SK-MEL-5 (cell line): ENCODE results near the gene RAB38. TPM values are rescaled to one million over a fixed set of nuclear protein-coding genes. Genes with fewer than 3 reads are reported as not detected.
A peak's percentile ranks its signal among the peaks of the same experiment; 100 is the strongest.

ENCODE experiments used
- DNase-seq: peaks from one replicate; pipeline ENCODE4 v3.0.0-alpha.2; 2016; ENCODE audit warnings: low read depth, low spot score
- in situ Hi-C: cut with HindIII; loops from 2 replicates; pipeline ENCODE4 v1.10.0; 2016; ENCODE audit warnings: low sequenced_read_pairs, high pct_unique_total_duplicates, low pct_unique_long_range_greater_than_20kb
- polyA plus RNA-seq, 2 experiments: library from polyadenylated mRNA; depleted of rRNA; stranded (reverse); fragments of >200 nt; gene quantifications; 2 replicates each; pipeline ENCODE4 v1.2.3, GENCODE V29; 2015
- total RNA-seq: library from RNA; depleted of rRNA; stranded (reverse); fragments of >200 nt; shearing (Covaris generic); gene quantifications from 2 replicates; pipeline ENCODE4 v1.2.3, GENCODE V29; 2014; rRNA removed

Gene RAB38
- 376 TPM in 2 replicates for total RNA-seq
- 138 and 163 TPM in 2 replicates for polyA plus RNA-seq (2015; cell fraction: cytosol; rRNA removed)
- 35.2 and 36.9 TPM in 2 replicates for polyA plus RNA-seq (2015; cell fraction: nucleus; rRNA removed)

- in situ Hi-C loops, result no loop called here
- peak; percentile 92 for DNase-seq
Observed at GRCh38 chr11:88174709-88175568, at the start of gene RAB38. RAB38 (minus strand) TSS chr11:88175443; CDS start chr11:88175384, 59 bp downstream.

GRCh38 chr11:88213406-88213805 lies 38.2 kb upstream of the RAB38 start:
- DNase-seq, result no peak
- in situ Hi-C loops, result no loop called here

DNA sequence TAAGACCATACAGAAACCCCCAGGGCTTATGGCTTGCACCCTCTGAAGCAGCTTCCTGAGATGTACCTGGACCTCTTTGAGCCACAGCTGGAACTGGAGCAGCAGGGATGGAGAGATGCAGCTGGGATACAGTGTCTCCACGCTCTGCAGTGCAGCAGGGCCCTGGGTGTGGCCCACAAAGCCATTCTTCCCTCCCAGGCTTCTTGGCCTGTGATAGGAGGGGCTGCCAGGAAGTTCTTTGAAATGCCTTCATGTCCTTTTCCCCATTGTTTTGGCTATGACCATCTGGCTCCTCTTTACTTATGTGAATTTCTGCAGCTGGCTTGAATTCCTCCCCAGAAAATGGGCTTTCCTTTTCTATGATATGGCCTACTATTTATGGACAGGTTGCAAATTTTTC lies 37.1 kb upstream of the RAB38 start:
- in situ Hi-C loops, result no loop called here
- no peak for DNase-seq

DNA sequence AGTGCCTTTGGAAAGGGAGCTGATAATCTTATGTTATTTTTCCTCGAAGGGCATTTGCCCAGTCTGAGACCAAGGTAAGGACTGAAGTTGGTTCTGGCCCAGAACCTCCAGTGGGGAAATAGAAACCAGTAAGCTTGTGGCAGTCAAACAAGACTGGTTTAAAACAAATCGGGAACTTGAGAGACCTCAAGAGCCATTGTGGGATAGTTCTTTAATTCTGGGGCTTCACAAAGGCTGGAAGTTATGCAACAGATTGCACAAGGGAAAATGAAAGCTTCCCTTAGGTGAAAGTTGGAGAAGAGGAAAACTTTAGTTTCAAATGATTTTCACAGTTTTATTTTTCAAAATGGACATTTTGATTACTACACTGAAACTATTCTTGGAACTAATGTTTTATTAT lies 33.5 kb upstream of the RAB38 start:
- no peak for DNase-seq
- in situ Hi-C loops, result no loop called here

- peak; percentile 49 for DNase-seq
- in situ Hi-C loops, result no loop called here
Observed at GRCh38 chr11:88206751-88207150, 31.5 kb upstream of the RAB38 start.

GRCh38 chr11:88204353-88204752 lies 29.1 kb upstream of the RAB38 start:
- no peak for DNase-seq
- in situ Hi-C loops, result no loop called here

DNA sequence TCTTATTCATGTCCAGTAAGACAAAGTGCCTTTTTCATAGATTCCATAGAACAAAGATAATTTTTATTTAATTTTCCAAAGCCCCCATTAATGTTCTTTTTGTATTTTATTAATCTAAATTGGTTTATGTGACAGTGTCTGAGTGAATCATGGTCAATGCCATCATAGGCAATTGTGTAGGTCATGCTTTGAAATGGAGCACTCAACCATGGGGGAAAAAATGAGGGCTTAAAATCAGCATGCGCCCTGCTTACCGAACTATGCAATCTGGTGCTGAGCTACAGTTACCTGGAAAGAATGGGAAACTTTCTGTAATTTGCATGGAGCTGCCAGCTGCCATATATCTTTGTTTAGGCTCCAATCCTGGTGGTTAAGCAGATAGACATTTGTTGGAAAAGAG lies 28.4 kb upstream of the RAB38 start:
- in situ Hi-C loops, result no loop called here
- no peak for DNase-seq

DNA sequence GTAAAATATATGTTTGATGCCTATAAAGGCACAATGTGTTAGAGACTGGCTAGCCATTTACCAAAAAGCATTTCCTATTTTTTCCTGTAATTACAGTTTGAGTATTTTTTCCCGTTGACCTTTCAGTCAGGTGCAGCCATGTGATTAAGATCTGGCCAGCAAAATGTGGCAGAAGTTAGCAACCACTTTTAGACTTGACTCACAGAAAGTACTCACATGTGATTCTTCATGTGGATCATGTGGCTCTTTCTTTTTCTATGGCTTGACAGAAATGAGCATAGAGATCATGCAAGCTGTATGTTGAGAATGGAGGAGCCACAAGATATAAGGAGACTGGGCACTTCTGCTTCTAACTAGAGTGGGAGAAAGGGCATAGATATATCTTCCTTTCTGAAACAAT lies 27.3 kb upstream of the RAB38 start:
- DNase-seq, result peak; percentile 86
- in situ Hi-C loops, result no loop called here

GRCh38 chr11:88196393-88196792 lies 21.1 kb upstream of the RAB38 start:
- in situ Hi-C loops, result no loop called here
- no peak for DNase-seq

DNA sequence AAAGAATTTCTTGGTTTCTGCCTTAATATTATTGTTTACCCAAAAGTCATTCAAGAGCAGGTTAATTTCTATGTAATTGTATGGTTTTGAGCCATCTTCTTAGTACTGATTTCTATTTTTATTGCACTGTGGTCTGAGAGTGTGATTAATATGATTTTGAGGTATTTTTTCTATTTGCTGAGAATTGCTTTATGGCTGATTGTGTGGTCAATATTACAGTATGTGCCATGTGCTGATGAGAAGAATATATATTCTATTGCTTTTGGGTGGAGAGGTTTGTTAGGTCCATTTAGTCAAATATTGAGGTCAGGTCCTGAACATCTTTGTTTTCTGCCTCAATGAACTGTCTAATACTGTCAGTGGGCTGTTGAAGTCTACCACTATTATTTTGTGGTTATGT lies 20.7 kb upstream of the RAB38 start:
- in situ Hi-C loops, result no loop called here

GRCh38 chr11:88194990-88195389 lies 19.7 kb upstream of the RAB38 start:
- no peak for DNase-seq
- in situ Hi-C loops, result no loop called here

More for the DNA sequence above, 20.7 kb upstream of the RAB38 start:
- DNase-seq, result no peak

DNA sequence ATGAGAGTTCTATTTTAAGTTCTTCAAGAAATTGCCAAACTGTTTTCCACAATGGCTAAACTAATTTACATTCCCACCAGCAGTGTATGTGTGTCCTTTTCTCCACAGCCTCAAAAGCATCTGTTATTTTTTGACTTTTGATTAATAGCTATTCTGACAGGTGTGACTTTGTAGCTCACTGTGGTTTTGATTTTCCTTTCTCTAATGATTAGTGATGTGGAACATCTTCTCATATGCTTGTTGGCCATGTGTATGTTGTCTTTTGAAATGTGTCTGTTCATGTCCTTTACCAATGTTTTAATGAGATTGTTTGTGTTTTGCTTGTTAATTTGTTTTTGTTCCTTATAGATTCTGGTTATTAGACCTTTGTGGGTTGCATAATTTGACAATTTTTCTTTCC lies 18.0 kb upstream of the RAB38 start:
- in situ Hi-C loops, result no loop called here
- no peak for DNase-seq

DNA sequence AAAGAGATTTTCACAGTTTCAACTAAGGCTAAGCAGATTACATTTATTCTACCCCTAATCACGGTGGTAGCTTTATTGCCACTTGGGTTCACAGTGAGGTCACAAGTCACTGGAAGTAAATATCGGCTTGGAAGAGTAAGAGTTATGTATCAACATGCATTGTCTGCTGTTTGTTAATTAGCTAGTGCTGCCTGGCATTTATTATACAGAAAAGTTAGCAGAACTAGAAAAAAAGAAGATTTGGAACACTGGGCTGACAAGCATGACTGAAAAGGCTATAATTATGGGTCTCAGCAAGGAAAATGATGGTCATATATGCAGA lies 13.7 kb upstream of the RAB38 start:
- no peak for DNase-seq
- in situ Hi-C loops, result no loop called here

DNA sequence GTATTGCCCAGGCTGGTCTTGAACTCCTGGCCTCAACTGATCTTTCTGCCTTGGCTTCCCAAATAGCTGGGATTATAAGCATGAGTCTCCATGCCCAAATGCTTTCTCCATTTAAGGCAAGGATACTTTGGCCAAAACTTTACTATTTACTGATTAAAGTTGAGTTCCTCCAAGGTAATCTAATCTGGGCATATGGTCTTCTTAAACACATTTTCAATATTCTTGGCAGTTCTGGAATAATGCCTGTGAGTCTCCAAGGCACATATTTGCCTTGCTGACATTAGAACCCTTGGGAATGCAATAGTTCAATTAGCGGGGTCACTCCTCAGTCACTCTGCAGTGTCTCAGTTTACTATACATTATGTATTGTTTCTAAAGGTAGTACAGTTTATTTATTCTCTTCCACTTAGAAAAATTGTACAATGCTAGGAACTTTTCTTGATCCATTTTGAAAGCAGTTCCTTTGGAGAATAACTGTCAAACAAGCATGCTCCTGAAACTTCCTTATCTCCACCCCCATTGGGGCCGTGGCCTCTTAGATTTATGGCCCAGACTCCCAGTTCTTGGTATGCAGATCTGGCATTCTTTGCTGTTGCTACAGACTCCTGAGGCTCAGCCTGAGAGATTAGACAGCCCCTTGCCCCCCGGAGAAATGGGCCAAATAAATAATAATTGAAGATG lies 13.1 kb upstream of the RAB38 start:
- in situ Hi-C loops, result no loop called here
- DNase-seq, result no peak

- in situ Hi-C loops, result no loop called here
- no peak for DNase-seq
Observed at GRCh38 chr11:88183233-88183632, 8.0 kb upstream of the RAB38 start.

- in situ Hi-C loops, result no loop called here
- no peak for DNase-seq
Observed at GRCh38 chr11:88181776-88182175, 6.5 kb upstream of the RAB38 start.

DNA sequence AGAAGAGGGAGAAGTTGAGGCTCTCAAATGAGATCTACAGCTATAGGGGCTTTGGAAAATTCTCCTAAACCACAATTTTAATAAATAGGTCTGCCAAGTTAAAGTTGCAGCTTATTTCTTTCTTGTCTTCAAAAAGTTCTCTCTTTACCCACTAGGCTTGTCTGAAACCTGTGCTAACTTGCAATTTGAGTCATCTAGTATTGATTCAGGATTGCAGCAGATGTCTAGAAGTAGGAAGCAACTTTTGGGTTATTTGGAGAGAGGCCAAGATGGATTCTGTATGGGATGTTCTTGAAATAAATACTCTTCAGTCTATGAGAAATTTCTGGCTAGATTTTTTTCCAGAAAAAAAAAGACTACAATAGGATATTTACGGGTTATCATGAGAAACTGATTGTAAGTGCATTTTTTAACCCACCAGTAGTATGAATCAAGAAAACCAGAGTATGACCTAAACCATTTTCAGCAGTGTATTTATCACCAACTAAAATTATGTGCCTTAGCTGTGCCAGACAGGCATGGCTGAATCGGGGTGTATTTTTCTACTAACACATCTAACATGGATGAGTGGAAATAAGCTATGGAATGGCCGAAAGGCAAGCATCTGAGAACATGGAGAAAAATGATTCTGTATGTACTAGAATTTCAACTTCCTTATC lies 4.9 kb upstream of the RAB38 start:
- DNase-seq, result no peak
- in situ Hi-C loops, result no loop called here

DNA sequence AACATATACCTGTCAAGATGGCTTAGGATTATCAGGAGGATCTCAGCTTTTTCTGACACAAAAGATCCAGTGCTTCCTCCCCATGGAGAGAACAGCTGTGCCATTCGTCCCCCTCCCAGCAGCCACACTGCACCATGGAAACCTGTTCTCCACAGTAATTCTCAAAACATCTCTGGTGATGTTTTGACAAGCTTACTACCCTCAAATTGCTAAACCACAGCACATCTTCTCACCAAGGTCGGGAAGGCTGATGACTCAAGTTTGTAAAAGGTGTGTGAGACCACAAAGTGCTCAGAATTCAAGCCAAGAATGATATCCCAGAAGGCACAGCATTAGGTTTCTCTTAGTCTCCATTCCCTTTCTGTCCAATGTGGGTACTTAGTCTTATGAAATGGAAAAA lies 3.9 kb upstream of the RAB38 start:
- in situ Hi-C loops, result no loop called here

More for the DNA sequence above, 3.9 kb upstream of the RAB38 start:
- no peak for DNase-seq
